Activated naive CD4-positive, alpha-beta T cell treated with anti-CD3 and anti-CD28 coated beads, Interleukin-2, amount 50 U/mL, for 16 hours (primary cell): ENCODE results near the gene KRT1.

Experiments used
- DNase-seq: peaks from one replicate; pipeline ENCODE4 v3.0.0-alpha.2; 2020

Gene KRT1

DNA sequence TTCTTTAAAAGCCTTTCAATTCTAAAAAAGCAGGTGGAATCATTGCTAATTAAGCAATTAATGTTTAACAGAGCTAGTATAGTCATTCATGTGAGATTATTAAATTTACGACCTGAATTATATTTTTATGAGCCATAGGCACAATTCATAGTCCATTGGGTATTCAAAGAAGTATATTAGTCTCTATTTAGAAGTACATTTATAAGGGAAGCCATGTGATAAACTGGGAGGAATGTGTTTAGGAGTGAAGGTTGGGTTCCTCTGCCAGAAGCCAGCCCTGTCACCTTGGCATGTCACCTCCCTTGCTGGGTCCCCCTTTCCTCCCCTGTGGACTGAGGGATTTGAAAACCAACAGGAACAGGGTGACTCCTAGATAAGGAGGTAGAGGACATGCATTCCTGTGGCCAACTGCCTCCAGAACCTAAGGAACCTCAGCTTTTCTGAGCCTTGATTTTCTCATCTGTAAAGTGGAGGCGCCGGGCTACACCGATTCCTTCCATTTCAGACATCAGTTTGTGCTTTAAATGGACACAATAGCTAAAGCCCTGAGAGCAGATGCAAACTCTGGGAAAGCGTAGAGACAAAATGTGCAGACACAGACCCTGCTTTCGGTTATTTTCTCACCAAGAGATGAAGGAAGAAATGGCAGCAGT, 22.8 kb downstream of the KRT1 start:
- no peak for DNase-seq

DNA sequence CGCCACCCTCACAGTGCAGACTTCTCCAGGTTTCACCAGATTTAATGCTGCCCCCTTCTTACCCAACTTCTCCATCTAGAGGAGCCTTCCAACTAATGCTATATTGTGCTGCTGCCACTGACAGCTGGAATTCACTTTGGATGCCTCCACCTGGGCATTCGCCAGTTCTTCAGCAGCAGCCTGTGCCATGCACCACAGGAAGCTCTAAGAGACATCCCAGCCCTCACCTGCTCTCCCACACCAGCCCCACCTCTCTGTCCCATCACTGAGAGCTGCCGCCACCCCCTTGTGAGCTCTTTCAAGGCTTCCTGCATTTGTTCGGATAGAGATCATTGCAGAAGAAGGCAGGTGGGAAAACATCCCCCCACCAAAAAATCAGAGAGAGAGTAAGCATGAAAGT, 23.6 kb downstream of the KRT1 start:
- DNase-seq: no peak

DNA sequence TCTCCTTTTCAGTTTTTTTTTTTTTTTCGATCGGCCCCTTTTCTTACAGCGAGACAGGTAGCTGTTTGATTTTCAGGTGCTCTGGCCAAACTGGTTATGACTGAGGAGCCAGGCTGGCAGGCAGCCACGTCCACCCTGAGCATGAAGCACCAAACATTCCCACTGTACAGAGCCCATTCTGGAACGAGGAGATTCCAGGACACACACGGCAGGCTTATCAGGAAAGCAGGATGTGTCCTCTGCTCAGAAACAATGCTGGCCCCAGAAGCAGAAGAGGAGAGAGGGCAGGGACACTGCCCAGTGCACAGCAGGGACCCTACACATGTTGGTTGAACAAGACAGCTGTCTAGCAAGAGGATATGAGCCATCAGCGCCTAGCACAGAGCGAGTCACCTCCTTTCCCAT, 24.5 kb downstream of the KRT1 start:
- DNase-seq: no peak

GRCh38 chr12:52655251-52655650, 25.0 kb downstream of the KRT1 start:
- DNase-seq: no peak

GRCh38 chr12:52651726-52652261, 28.4 kb downstream of the KRT1 start, which contains the start of gene KRT2:
Gene KRT2 (minus strand): TSS chr12:52652211. CDS start chr12:52652142, 69 bp downstream.
- DNase-seq: no peak

DNA sequence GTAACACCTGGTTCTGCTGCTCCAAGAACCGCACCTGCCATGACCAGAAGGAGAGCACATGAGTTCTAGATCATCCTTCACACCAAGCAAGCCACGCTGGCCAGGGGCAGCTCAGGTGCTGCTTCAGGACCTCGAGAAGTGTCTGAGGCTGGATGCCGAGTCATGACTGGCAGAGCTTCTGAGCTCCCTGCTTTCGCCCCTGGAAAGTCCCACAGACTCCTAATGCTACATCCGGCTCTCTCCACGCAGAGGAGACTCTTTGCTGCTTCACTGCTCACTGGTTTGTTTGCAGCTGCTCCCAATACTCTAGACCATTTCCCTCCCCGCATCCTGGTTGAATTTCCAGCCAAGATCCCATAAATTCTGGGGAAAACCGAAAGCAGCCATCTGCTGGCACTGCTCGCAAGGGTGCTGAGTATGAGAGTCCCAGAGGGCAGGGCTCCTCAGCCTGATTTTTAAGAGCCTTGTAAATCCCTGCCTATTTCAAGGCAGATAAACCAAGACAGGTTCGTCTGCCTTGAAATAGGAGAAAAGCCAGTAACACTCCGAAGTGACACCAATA, 29.6 kb downstream of the KRT1 start:
- DNase-seq: no peak

DNA sequence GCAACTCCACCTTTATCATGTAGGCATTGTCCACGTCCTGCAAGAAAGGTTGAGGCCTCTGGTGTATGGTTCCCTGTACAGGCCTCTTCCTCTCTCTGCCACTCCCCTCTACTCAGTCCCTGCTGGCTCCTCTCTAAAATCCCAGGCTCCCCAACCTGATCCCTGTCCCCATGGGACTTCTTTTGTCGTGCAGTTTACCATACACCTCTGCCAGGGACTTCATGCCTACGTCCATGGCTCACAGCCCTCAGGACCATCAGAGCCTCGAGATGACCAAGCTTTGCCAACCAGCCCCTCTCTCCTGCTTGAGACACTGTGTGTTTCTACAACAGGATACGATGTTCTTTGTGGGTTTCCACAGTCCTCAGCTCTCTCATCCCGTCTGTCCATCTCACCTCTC, 31.1 kb downstream of the KRT1 start:
- no peak for DNase-seq

DNA sequence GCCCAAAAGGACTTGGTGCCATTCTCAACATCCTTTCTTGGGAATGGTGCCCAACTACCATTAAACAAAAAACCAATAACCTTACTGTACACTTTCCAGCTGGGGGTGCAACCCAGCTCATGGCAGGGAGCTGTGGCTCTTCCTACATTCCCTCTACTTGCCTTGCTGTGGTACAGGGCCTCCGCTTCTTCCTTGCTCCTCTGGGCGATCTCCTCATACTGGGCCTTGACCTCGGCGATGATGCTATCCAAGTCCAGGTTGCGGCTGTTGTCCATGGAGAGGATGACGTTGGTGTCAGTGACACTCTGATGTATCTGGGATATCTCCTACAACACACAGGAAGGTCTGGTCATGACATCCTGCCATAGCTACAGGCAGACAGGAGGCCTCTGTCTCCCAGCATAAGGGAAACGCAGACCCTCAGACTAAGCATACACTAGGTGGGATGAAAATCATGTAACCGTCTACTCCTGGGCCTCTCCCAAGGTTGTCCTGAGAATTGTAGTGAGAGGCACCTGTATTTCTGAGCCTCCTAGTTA, 32.1 kb downstream of the KRT1 start:
- no peak for DNase-seq

GRCh38 chr12:52647601-52648000, 32.6 kb downstream of the KRT1 start:
- DNase-seq: no peak

GRCh38 chr12:52646613-52647012, 33.6 kb downstream of the KRT1 start:
- no peak for DNase-seq

DNA sequence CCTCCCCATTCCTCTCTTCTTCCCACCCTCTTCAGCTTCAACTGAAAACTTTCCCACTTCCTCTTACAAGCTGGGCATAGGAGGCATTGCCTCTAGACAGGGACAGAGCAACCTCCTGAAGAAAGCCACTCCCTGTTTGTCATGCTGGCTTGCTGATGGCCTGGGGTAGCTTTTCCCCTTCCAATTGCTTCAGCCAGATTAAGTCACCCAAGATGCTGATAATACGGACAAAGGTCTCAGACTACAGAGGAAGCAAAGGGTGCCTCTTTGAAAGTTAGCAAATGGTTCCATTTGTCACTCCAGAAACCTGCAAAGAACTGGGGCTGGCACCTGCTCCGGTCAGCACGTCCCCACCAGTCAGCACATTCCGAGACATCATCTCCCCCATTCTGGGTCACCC, 34.2 kb downstream of the KRT1 start:
- DNase-seq: no peak

- DNase-seq: no peak
Measured at GRCh38 chr12:52645120-52645761, 35.0 kb downstream of the KRT1 start.

- DNase-seq: no peak
Measured at GRCh38 chr12:52644078-52644415, 36.2 kb downstream of the KRT1 start.

GRCh38 chr12:52643233-52644077, 36.8 kb downstream of the KRT1 start:
- no peak for DNase-seq

GRCh38 chr12:52641468-52641867, 38.7 kb downstream of the KRT1 start:
- no peak for DNase-seq

- no peak for DNase-seq
Measured at GRCh38 chr12:52637299-52637698, 42.9 kb downstream of the KRT1 start.

DNA sequence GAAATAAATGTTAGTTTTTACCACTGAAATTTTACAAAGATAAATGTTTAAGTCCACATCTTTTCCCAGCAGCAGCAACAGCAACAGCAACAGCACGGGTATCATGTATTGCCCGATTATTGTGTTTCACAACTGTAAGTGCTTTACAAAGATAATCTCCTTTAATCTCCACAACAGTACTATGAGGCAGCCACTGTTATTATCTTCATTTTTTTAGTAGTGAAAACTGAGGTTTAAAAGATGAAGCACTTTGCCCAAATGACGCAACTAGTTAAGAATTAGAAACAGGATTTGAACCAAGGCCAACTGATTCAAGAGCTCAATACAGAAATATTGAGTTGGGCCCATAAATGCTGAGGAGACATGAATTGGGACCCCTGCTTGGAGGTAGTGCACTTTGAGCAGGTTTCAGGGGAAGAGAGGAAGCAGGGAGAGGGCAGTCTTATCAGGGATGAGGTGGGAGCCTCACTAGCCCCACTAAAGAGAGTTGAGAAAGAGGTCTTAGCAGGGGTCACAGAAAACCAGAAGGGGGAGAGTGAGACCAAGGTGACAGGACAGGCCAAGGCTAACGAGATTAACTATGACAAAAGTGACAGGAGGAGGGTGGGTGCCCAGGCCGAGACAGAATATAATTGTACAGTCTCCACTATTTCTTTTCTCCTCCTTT, 43.5 kb downstream of the KRT1 start:
- no peak for DNase-seq

DNA sequence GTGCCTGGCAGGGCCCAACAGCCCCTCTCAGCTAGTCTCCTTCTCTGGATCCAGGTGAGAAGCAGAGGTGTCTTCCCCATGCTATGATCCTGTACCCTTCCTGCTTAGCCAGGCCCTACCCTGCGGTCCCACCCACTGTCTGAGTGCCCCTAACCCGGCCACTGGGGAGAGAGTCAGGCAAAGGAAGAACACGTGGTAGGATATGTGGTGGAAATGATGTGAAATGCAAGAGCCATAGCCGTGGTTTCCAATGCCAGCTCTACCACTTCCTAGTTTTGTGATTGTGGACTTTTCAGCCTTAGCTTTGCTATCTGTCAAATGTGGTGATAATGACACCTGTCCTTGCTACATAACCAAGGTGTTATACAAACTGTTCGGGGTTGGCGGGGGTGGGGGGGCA, 44.0 kb downstream of the KRT1 start:
- no peak for DNase-seq

GRCh38 chr12:52634266-52635056, 45.7 kb downstream of the KRT1 start:
- no peak for DNase-seq

DNA sequence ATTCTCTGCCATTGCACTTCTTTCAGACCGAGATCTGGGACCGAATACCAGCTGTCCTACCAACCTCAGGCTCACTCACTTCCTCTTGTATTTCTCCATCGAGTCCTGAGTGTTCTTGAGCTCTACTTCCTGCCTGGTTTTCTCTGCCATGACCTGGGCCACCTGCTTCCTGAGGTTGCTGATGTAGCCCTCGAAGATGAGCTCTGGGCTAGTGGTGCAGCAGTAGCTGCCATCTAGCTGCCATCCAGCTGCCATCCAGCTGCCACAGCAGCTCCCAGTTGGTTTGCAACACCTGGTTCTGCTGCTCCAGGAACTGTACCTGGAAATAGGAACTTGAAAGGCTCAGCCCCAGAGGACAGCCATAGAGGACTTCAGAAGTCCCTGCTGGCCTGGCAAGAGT, 46.8 kb downstream of the KRT1 start:
- no peak for DNase-seq

DNA sequence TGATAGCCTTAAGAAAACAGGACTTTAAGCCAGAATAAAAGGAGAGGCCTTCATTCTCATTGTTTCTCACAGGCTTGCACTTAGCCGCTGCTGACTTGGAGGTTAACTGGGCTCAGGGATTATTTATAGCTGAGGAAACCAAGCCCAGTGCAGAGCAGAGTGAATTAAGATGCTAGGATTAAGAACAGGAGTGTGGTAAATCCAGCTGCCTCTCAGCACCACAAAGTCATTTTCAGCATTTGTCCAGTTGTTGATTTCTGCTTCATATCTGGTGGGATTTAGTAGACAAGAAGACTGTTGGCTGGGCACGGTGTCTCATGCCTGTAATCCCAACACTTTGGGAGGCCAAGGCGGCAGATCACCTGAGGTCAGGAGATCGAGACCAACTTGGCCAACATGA, 47.6 kb downstream of the KRT1 start:
- DNase-seq: no peak
